Measurements from ENCODE around the gene LIN37.

Gene LIN37

DNA sequence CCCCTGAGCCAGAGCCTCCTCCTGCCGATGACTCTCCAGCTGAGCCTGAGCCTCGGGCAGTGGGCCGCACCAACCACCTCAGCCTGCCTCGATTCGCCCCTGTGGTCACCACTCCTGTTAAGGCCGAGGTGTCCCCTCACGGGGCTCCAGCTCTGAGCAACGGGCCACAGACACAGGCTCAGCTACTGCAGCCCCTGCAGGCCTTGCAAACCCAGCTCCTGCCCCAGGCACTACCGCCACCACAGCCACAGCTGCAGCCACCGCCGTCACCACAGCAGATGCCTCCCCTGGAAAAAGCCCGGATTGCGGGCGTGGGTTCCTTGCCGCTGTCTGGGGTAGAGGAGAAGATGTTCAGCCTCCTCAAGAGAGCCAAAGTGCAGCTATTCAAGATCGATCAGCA lies 27.0 kb upstream of the LIN37 start:
- no peak for ATAC-seq
- TF ChIP-seq CREB5 (CRISPR knock-in tag; IDR thresholded peaks at IDR 0.05; ENCODE audit: low read depth): no peak
- TF ChIP-seq TOX (CRISPR knock-in tag; IDR thresholded peaks at IDR 0.05; ENCODE audit: borderline replicate concordance): no peak
- no peak for TF ChIP-seq PATZ1 (CRISPR knock-in tag; IDR thresholded peaks at IDR 0.05; ENCODE audit: borderline replicate concordance)
- TF ChIP-seq ESRRG (CRISPR knock-in tag; IDR thresholded peaks at IDR 0.05): no peak
- no peak for TF ChIP-seq TCF4 (CRISPR knock-in tag; IDR thresholded peaks at IDR 0.05; ENCODE audit: borderline replicate concordance)
- no peak for TF ChIP-seq PPARA (CRISPR knock-in tag; IDR thresholded peaks at IDR 0.05; ENCODE audit: borderline replicate concordance)
- no peak for TF ChIP-seq ZFP3 (CRISPR knock-in tag; IDR thresholded peaks at IDR 0.05)
- no peak for TF ChIP-seq SNAI2 (CRISPR knock-in tag; IDR thresholded peaks at IDR 0.05)

DNA sequence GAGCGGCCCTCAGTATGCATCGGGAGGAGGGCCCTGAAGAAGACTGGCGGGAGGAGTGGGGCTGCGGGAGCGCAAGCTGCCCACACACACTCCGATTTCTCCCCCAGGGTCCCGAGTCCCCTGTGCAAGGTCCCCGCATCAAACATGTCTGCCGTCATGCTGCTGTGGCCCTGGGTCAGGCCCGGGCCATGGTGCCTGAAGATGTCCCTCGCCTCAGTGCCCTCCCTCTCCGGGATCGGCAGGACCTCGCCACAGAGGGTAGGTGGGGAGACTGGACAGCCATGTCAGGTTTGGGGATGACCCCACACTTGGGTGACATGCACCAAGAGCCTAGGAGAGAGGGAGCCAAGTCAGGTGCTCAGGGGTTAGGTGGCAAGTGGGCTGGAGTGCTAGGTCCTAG lies 25.9 kb upstream of the LIN37 start:
- TF ChIP-seq ZNF565 (CRISPR knock-in tag; conservative IDR thresholded peaks at IDR 0.05; ENCODE audit: low read depth): no peak
- TF ChIP-seq, protein P1, sequence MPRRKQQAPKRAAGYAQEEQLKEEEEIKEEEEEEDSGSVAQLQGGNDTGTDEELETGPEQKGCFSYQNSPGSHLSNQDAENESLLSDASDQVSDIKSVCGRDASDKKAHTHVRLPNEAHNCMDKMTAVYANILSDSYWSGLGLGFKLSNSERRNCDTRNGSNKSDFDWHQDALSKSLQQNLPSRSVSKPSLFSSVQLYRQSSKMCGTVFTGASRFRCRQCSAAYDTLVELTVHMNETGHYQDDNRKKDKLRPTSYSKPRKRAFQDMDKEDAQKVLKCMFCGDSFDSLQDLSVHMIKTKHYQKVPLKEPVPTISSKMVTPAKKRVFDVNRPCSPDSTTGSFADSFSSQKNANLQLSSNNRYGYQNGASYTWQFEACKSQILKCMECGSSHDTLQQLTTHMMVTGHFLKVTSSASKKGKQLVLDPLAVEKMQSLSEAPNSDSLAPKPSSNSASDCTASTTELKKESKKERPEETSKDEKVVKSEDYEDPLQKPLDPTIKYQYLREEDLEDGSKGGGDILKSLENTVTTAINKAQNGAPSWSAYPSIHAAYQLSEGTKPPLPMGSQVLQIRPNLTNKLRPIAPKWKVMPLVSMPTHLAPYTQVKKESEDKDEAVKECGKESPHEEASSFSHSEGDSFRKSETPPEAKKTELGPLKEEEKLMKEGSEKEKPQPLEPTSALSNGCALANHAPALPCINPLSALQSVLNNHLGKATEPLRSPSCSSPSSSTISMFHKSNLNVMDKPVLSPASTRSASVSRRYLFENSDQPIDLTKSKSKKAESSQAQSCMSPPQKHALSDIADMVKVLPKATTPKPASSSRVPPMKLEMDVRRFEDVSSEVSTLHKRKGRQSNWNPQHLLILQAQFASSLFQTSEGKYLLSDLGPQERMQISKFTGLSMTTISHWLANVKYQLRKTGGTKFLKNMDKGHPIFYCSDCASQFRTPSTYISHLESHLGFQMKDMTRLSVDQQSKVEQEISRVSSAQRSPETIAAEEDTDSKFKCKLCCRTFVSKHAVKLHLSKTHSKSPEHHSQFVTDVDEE (CRISPR knock-in tag; IDR thresholded peaks at IDR 0.05): no peak
- no peak for TF ChIP-seq CSDC2 (CRISPR knock-in tag; IDR thresholded peaks at IDR 0.05)
- TF ChIP-seq POU6F1 (CRISPR knock-in tag; IDR thresholded peaks at IDR 0.05; ENCODE audit: borderline replicate concordance, low read depth): no peak
- no peak for TF ChIP-seq ZNF8 (CRISPR knock-in tag; IDR thresholded peaks at IDR 0.05)
- no peak for TF ChIP-seq BACH2 (CRISPR knock-in tag; IDR thresholded peaks at IDR 0.05; ENCODE audit: borderline replicate concordance)
- no peak for TF ChIP-seq ZFP3 (CRISPR knock-in tag; IDR thresholded peaks at IDR 0.05)
- no peak for TF ChIP-seq TOX (CRISPR knock-in tag; IDR thresholded peaks at IDR 0.05; ENCODE audit: borderline replicate concordance)
- no peak for TF ChIP-seq RARB (CRISPR knock-in tag; IDR thresholded peaks at IDR 0.05)
- no peak for TF ChIP-seq PATZ1 (CRISPR knock-in tag; IDR thresholded peaks at IDR 0.05; ENCODE audit: borderline replicate concordance)
- no peak for TF ChIP-seq ZC3H10 (CRISPR knock-in tag; IDR thresholded peaks at IDR 0.05)
- no peak for TF ChIP-seq SNAI2 (CRISPR knock-in tag; IDR thresholded peaks at IDR 0.05)
- TF ChIP-seq CREB5 (CRISPR knock-in tag; IDR thresholded peaks at IDR 0.05; ENCODE audit: low read depth): no peak
- no peak for TF ChIP-seq PPARA (CRISPR knock-in tag; IDR thresholded peaks at IDR 0.05; ENCODE audit: borderline replicate concordance)
- no peak for TF ChIP-seq OSR1 (CRISPR knock-in tag; IDR thresholded peaks at IDR 0.05)
- TF ChIP-seq ZNF70 (CRISPR knock-in tag; IDR thresholded peaks at IDR 0.05): no peak
- TF ChIP-seq ARNTL (CRISPR knock-in tag; IDR thresholded peaks at IDR 0.05; ENCODE audit: borderline replicate concordance, low read depth): no peak
- no peak for TF ChIP-seq TCF4 (CRISPR knock-in tag; IDR thresholded peaks at IDR 0.05; ENCODE audit: borderline replicate concordance)
- no peak for TF ChIP-seq ISL1 (CRISPR knock-in tag; IDR thresholded peaks at IDR 0.05)
- no peak for TF ChIP-seq GLIS3 (CRISPR knock-in tag; IDR thresholded peaks at IDR 0.05)
- no peak for ATAC-seq
